Effector memory CD8-positive, alpha-beta T cell (primary cell): ENCODE measurements around the gene LARGE1.

Source experiments
- ATAC-seq: fragments of 150-1000 bp; cut with Tn5 transposase; replicated peaks from 2 replicates; pipeline ENCODE4 v1.10.0; 2021; ENCODE audit warnings: mild to moderate bottlenecking, moderate library complexity
- DNase-seq, 3 experiments: peaks; one replicate each; pipeline ENCODE4 v3.0.0; 2021
- H3K27ac Mint-ChIP-seq, 2 donors: one replicate each; pipeline ENCODE4 v1.8.0; 2022; ENCODE audit warnings: mild to moderate bottlenecking in 2 of 2, mixed read lengths in 2 of 2, moderate library complexity in 2 of 2
- H3K27me3 Mint-ChIP-seq, 2 donors: one replicate each; pipeline ENCODE4 v1.8.0; 2022; ENCODE audit warnings: mixed read lengths in 2 of 2
- H3K36me3 Mint-ChIP-seq: one replicate; pipeline ENCODE4 v1.8.0; 2022; ENCODE audit warnings: mild to moderate bottlenecking, moderate library complexity, mixed read lengths; ENCODE audit not compliant: insufficient read depth
- H3K4me1 Mint-ChIP-seq, 2 donors: one replicate each; pipeline ENCODE4 v1.8.0; 2022; ENCODE audit warnings: low read depth in 2 of 2, mixed read lengths in 2 of 2
- H3K4me3 Mint-ChIP-seq, 2 donors: one replicate each; pipeline ENCODE4 v1.8.0; 2022; ENCODE audit warnings: mild to moderate bottlenecking in 2 of 2, mixed read lengths in 2 of 2, moderate library complexity in 2 of 2
- H3K9me3 Mint-ChIP-seq, 2 donors: one replicate each; pipeline ENCODE4 v1.8.0; 2022; ENCODE audit warnings: mixed read lengths in 2 of 2

LARGE1 gene

DNA sequence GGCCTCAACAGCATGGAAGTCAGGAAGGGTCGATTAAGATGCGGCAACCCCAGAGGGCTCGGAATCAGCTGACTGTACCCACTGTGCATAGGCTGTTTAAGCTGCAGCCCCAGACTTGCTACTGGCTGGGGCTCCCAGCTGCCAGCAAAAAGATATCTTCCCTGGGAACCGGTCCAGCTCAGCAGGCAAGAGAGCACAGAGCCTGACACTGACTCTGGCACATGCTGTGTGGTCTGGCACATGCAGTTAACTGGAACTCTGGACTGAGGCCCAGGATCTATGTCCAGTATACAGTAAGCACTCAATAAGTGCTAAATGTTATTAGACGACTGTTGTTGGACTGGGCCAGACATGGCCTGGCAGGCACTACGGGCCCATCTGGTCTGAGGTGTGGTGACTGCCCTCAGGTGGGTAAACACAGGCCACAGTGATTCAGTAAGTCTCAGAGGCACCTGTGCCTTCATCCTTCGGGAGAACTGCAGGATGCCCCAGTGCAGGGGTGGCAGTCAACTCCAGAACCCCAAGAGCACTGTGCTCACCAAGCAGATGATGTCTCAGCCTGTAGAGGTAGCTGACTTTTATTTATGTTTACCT is 87.6 kb downstream of the LARGE1 start:
- ATAC-seq, result no peak
- H3K27me3 Mint-ChIP-seq, result peaks cover 0 to 5% of the 10 kb centered on the region in 2 donors
- H3K4me1 Mint-ChIP-seq, result no peaks in the 10 kb centered on the region
- no peak for DNase-seq
- no peaks in the 10 kb centered on the region for H3K36me3 Mint-ChIP-seq
- H3K4me3 Mint-ChIP-seq, result no peak overlapping the region
- H3K9me3 Mint-ChIP-seq, result peaks cover 0 to 6% of the 10 kb centered on the region in 2 donors
- H3K27ac Mint-ChIP-seq, result no peak overlapping the region

DNA sequence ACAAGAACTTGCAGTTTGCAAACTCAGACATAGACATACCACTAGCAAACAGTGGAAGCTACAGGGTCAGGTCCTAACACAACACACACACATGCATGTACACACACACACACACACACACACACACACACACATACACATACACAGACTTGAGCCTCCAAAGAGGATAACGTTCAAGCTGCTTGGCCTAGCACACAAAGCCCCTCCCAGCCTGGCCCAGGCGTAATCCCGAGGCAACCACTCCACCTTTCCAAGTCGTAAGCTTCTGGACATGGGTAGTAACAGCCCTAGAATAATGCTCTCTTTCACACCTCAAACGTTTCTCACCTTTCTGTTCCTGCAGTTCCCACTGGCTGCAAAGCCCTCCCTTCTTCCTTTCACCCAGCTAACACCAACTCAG is 88.6 kb downstream of the LARGE1 start:
- Mint-ChIP-seq H3K4me1 (no peaks in the 10 kb centered on the region), H3K9me3 (peaks cover 0 to 8% of the 10 kb centered on the region in 2 donors), H3K27ac (no peak overlapping the region), H3K27me3 (peaks cover 0 to 5% of the 10 kb centered on the region in 2 donors), H3K36me3 (no peaks in the 10 kb centered on the region), H3K4me3 (no peak overlapping the region)
- no peak for ATAC-seq
- no peak for DNase-seq

DNA sequence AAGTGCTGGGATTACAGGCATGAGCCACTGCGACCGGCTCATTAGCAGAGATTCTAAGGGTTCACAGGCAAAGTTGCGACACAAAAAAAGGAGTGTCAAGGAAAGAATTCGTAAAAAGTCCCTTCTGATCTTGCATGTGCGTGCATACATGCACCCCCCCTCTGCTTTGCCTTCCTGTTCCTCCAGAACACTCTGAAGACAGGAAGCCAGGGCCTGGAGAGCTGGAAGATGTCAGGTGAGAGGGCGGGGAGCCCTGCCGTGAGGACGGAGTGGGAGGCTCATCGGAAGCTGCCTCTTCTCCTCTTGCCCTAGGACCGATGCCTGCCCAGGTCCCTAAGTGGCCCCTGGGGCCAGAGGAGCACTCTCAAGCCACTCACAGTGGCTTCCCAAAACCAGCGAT is 89.1 kb downstream of the LARGE1 start:
- H3K36me3 Mint-ChIP-seq, result no peaks in the 10 kb centered on the region
- H3K27ac Mint-ChIP-seq, result no peak overlapping the region
- peaks cover 0 to 5% of the 10 kb centered on the region in 2 donors for H3K27me3 Mint-ChIP-seq
- H3K4me1 Mint-ChIP-seq, result no peaks in the 10 kb centered on the region
- DNase-seq (no peak), ATAC-seq (no peak)
- peaks cover 0 to 8% of the 10 kb centered on the region in 2 donors for H3K9me3 Mint-ChIP-seq
- H3K4me3 Mint-ChIP-seq, result no peak overlapping the region

DNA sequence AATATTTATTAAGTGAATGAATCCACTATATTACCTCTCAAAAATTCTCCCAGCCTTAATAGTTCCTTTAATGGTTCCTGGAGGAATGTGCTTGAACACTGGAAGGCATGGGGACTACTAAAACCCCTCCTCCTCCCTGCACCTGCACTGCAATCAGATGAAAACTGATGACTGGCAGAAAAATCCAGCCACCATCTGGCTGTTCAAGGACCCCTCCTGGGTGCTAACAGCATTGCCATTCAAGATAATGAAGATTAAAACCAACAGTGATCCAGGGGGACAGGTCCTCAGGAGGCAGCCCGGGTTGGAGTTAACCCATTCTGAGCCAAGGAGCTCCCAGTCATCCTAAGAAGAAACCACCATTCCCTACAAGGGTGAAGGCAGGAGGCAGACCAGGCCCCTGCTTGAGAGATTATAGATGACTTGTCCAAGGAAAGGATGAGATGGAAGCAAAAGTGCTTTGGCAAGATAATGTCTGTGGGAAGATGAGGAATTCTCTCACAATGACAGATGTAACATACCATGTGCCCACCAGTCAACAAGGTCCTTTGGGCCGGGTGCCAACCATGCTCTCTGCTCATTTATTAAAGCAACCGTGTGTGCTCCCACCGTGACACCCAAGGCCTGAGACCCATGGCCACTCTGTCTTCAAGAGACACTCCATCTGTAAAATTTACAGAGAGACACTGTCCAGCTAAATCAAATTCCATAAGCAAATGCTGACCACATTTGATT is 90.6 kb downstream of the LARGE1 start:
- no peak for ATAC-seq
- H3K4me1 Mint-ChIP-seq, result no peaks in the 10 kb centered on the region
- H3K27ac Mint-ChIP-seq, result no peak overlapping the region
- peaks cover 0 to 5% of the 10 kb centered on the region in 2 donors for H3K27me3 Mint-ChIP-seq
- H3K4me3 Mint-ChIP-seq, result no peak overlapping the region
- no peak for DNase-seq
- H3K36me3 Mint-ChIP-seq, result no peaks in the 10 kb centered on the region
- H3K9me3 Mint-ChIP-seq, result peaks cover 0 to 8% of the 10 kb centered on the region in 2 donors

DNA sequence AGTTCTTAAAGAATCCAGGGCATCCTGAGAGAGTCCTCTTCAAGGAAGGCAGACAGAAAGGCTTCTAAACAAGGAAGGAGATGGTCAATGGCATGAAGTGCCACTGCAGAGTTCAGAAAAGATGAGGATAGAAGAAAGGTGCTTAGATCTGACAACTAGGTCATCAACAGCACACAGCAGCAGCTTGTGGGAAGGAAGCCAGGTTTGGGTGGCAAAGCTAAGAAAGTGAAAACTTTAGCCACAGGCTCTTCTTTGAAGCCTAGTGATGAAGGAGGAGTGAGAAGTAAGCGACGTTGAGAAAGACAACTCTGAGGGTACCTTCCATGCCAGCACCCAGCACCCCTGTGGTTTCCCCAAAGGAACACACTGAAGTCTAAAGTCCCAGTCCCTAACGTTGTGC is 92.0 kb downstream of the LARGE1 start:
- Mint-ChIP-seq H3K27me3 (peaks cover 0 to 5% of the 10 kb centered on the region in 2 donors), H3K9me3 (peaks cover 0 to 8% of the 10 kb centered on the region in 2 donors), H3K4me1 (no peaks in the 10 kb centered on the region), H3K36me3 (no peaks in the 10 kb centered on the region), H3K4me3 (no peak overlapping the region), H3K27ac (no peak overlapping the region)
- no peak for DNase-seq
- no peak for ATAC-seq

DNA sequence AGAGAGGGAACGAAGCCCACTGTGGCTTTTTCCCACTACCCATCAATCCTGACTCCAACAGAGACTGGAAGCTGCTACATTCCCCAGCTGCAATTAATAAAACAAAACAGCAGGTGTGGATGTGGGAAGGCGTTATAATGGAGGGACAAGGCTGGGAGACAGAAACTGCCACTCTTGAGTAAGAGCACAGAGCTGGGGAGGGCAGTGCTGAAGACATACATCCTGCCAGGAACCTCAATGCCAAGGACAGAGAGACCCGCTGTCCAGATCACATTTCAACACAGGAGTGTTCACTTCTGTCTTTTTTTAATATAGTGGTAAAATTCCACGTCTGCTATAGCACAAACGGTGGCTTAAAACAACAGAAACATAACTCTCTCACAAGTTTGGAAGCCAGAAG is 94.5 kb downstream of the LARGE1 start:
- Mint-ChIP-seq H3K9me3 (peaks cover 0 to 8% of the 10 kb centered on the region in 2 donors), H3K27ac (no peak overlapping the region), H3K4me1 (no peaks in the 10 kb centered on the region), H3K36me3 (no peaks in the 10 kb centered on the region), H3K4me3 (no peak overlapping the region), H3K27me3 (no peaks in the 10 kb centered on the region)
- ATAC-seq, result no peak
- DNase-seq, result no peak

DNA sequence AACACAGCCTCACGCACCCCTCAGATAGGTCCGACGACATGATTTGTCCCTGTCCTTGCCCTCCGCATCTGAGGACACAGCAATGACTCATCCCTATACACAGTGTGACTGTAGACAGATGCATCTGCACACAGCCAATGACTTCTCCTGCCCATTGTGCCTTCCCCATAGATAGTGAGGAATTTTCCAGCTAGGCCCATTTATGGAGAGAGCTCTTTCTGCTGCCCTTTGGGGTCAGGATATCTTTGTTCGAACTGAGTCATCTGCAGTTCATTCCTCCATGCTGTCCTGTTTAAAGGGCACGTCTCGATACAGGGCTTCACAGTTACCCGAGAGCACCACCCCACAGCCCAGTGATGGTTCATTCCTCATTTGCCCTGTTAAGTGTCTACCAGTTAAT is 96.7 kb downstream of the LARGE1 start:
- Mint-ChIP-seq H3K9me3 (peaks cover 0 to 8% of the 10 kb centered on the region in 2 donors), H3K4me1 (no peaks in the 10 kb centered on the region), H3K27me3 (no peaks in the 10 kb centered on the region), H3K4me3 (no peak overlapping the region), H3K36me3 (no peaks in the 10 kb centered on the region), H3K27ac (no peak overlapping the region)
- DNase-seq (no peak), ATAC-seq (no peak)

DNA sequence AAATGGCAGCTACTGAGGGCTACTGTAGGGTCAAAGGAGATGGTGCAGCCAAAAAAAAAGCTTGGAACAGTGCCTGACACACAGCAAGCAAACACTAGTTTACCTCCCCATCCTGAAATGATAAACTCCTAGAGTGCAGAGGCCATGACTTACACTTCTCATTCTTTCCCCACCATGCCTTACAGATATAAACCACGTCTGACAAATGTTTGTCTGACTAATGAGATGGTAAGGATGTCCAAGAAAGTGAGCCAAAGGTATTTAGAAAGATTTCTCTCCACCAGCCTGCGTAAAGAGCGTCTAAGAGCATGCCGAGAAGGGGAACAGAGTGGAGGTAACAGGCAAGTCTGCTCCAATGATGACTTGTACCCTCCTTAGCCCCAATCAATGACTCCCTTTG is 99.0 kb downstream of the LARGE1 start:
- Mint-ChIP-seq H3K9me3 (no peaks in the 10 kb centered on the region), H3K27me3 (no peaks in the 10 kb centered on the region), H3K36me3 (no peaks in the 10 kb centered on the region), H3K4me1 (no peaks in the 10 kb centered on the region), H3K27ac (no peak overlapping the region), H3K4me3 (no peak overlapping the region)
- no peak for DNase-seq
- ATAC-seq, result no peak

DNA sequence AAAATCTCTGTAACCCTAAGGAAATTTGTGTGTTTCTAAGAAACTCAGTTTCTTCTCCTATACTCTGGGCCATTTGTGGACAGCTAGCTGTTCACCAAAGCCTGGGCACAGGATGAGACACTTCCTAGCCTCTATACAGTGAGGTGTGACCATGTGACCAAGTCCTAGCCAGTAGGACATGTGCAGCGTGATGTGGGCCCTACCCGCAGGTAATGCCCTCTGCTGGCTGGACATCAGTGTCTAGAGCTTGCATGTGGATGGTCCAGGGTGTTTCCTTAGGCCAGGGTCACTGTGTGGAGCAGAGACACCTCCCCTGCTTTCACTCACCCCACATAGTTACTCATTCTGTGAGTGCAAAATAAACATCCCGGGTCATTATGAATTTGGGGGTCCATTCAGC is 100.5 kb downstream of the LARGE1 start:
- Mint-ChIP-seq H3K36me3 (no peaks in the 10 kb centered on the region), H3K9me3 (no peaks in the 10 kb centered on the region), H3K4me1 (no peaks in the 10 kb centered on the region), H3K27ac (no peak overlapping the region), H3K27me3 (no peaks in the 10 kb centered on the region), H3K4me3 (no peak overlapping the region)
- no peak for ATAC-seq
- DNase-seq, result no peak

DNA sequence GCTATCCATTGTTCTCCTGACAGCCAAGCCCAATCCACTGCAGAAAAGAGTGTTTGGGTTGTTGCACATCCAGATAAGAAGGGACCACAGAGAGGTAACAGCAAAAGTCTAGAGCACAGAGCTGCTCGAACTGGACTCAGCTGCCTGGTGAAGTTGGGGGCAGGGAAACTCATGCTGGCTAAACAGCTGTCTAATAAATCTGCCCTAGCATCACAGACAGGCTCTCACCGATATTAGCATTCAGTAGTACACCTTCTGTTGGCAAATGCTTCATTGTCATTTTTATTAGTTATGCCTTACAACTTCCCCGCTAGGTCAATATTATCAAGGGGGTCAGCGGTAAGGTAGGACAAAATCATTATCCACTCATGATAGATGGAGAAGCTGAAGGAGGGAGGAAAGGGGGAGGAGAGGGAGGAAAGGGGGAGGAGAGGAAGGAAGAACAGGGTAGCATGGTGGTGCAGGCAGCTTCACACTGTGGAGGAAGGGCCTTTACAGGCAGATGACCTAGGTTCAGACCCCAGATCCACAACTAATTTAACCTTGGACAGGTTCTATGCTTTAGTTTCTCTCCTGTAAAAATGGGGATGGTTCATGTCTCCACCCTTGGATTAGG is 102.7 kb downstream of the LARGE1 start:
- no peak for DNase-seq
- no peak overlapping the region for H3K27ac Mint-ChIP-seq
- H3K4me3 Mint-ChIP-seq, result no peak overlapping the region
- H3K27me3 Mint-ChIP-seq, result no peaks in the 10 kb centered on the region
- ATAC-seq, result no peak
- no peaks in the 10 kb centered on the region for H3K4me1 Mint-ChIP-seq
- H3K9me3 Mint-ChIP-seq, result no peaks in the 10 kb centered on the region
- no peaks in the 10 kb centered on the region for H3K36me3 Mint-ChIP-seq

DNA sequence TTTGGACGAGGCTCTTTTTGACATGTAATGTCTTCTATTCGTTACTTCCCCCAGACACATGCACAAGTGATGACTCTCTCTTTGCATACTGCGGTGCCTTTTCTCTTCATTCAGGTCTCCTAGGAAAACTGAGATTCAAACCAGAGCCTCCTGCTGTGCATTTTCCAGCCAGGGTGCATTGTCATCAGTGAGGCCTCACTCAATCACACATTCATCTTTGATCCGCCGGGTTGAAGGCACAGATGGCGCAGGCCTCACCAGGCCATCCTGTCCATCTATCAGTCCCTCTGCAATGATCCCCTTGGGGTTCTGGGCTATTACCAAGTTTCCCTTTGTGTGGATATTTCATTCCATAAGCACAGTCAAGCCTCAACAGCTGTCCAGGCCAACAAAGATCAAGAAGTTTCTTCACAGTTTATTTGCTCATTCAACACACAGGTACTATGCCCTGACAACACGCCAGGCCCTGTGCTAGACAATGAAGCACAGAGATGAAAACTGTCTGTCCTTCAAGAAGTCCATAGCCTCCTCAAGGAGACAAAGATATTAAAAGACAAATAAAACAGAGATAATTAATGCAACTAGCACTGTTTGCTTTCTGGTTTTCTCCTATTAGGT is 107.8 kb downstream of the LARGE1 start:
- Mint-ChIP-seq H3K27me3 (no peaks in the 10 kb centered on the region), H3K4me3 (no peak overlapping the region), H3K36me3 (no peaks in the 10 kb centered on the region), H3K27ac (no peak overlapping the region), H3K4me1 (no peaks in the 10 kb centered on the region), H3K9me3 (no peaks in the 10 kb centered on the region)
- DNase-seq, result no peak
- ATAC-seq, result no peak

DNA sequence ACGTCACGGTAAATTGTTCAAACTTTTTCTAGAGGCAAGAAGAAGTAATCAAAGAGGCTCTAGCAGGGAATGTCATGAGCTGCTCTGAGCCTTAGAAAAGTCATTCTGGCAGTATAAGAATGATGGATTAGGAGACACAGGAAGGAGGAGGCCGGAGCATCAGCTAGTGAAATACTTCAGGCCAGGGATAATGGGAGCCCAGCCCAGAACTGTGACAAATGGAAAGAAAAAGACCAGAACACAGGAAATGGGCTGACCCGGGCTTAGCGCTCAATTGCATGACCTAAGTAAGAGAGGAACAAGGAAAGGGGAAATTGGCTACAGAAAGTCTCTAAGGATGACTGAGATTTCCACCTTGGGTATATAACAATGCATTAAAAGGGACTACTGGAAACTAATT is 108.6 kb downstream of the LARGE1 start:
- H3K4me3 Mint-ChIP-seq, result no peak overlapping the region
- H3K36me3 Mint-ChIP-seq, result no peaks in the 10 kb centered on the region
- H3K27me3 Mint-ChIP-seq, result no peaks in the 10 kb centered on the region
- no peak overlapping the region for H3K27ac Mint-ChIP-seq
- H3K4me1 Mint-ChIP-seq, result no peaks in the 10 kb centered on the region
- ATAC-seq (no peak), DNase-seq (no peak)
- H3K9me3 Mint-ChIP-seq, result no peaks in the 10 kb centered on the region

DNA sequence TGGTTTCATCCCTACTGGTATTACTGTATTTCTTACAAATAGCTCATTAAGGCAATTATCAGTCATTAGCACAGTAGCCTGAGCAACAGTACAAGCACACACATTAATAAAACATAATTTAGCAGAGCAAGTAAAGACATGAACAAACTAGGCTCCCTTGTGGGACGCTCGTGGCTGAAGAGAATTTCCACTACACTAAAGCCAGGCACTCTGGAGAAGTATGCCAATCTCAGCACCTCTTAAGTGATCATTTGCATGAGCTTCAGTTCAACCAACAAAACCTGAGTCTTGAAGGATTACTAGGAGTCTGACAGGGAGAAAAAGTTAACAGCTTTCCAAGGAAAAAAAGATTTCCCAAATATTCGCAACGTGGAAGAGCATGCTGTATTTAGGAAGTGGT is 109.1 kb downstream of the LARGE1 start:
- ATAC-seq (no peak), DNase-seq (no peak)
- Mint-ChIP-seq H3K4me1 (no peaks in the 10 kb centered on the region), H3K9me3 (no peaks in the 10 kb centered on the region), H3K27me3 (no peaks in the 10 kb centered on the region), H3K36me3 (no peaks in the 10 kb centered on the region), H3K4me3 (no peak overlapping the region), H3K27ac (no peak overlapping the region)

DNA sequence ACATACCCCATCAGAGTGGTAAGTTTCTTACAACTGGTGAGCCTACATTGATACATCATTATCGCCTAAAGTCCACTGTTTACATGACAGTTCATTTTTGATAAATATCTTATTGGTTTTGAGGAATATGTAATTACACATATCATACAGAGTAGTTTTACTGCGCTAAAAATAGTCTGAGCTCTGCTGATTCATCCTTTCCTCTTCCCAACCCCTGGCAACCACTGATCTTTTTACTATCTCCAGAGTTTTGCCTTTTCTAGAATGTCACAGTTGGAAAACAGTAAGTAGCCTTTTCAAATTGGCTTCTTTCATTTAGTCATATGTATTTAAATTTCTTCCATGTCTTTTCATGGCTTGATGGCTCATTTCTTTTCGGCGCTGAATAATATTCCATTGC is 112.8 kb downstream of the LARGE1 start:
- no peaks in the 10 kb centered on the region for H3K36me3 Mint-ChIP-seq
- no peak overlapping the region for H3K4me3 Mint-ChIP-seq
- no peaks in the 10 kb centered on the region for H3K4me1 Mint-ChIP-seq
- no peaks in the 10 kb centered on the region for H3K27me3 Mint-ChIP-seq
- H3K9me3 Mint-ChIP-seq, result peaks cover 0 to 3% of the 10 kb centered on the region in 2 donors
- ATAC-seq (no peak), DNase-seq (no peak)
- H3K27ac Mint-ChIP-seq, result no peak overlapping the region
